ENCODE data around the gene XPO6.

XPO6 gene

DNA sequence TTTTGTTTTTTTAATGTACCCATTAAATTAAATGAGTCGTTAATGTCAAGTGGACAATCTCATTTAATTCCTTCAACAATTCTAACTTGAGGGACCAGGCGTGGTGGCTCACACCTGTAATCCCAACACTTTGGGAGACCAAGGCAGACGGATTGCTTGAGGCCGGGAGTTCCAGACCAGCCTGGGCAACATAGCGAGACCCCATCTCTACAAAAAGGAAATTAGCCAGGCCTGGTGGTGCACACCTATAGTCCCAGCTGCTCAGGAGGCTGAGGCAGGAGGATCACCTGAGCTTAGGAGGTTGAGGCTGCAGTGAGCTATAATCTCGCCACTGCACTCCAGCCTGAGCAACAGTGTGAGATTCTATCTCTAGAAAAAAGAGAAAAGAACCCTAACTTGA lies 127.6 kb downstream of the XPO6 start:
- Histone ChIP-seq H3K4me3 (ENCODE audit: low read length) (no peak overlapping the region), H4K5ac (ENCODE audit: low read length) (no peak overlapping the region), H3K4me2 (ENCODE audit: low read length) (no peak overlapping the region), H3K79me1 (ENCODE audit: low read length) (no peaks in the 10 kb centered on the region), H2BK120ac (ENCODE audit: low read depth, low read length) (no peak overlapping the region), H3K4ac (ENCODE audit: low read depth, low read length) (no peak overlapping the region), H3K18ac (ENCODE audit: low read length) (no peak overlapping the region), H3K56ac (ENCODE audit: low read length) (no peak overlapping the region), H3K27me3 (ENCODE audit: insufficient read depth, low read length, poor library complexity) (no peaks in the 10 kb centered on the region), H2AK5ac (ENCODE audit: low read length) (no peak overlapping the region), H3K36me3 (ENCODE audit: control insufficient read depth, insufficient read depth, low read length) (no peaks in the 10 kb centered on the region), H3K27ac (ENCODE audit: low read depth, low read length) (no peak overlapping the region), H2BK5ac (ENCODE audit: low read length) (no peak overlapping the region), H3K23ac (ENCODE audit: low read length) (no peak overlapping the region), H2BK15ac (replicated peaks; ENCODE audit: low read depth) (no peak overlapping the region), H4K8ac (ENCODE audit: low read depth, low read length) (no peak overlapping the region), H3K79me2 (ENCODE audit: control insufficient read depth, insufficient read depth, low read length) (no peaks in the 10 kb centered on the region), H3K4me1 (ENCODE audit: control insufficient read depth, low read depth, low read length) (no peaks in the 10 kb centered on the region), H3K9ac (ENCODE audit: low read length) (no peak overlapping the region)
- no peak for DNase-seq
- WGBS (ENCODE audit: extremely low coverage, insufficient coverage, low lambda C conversion rate) = no CpG with 5 or more reads among the region's 6 CpGs

DNA sequence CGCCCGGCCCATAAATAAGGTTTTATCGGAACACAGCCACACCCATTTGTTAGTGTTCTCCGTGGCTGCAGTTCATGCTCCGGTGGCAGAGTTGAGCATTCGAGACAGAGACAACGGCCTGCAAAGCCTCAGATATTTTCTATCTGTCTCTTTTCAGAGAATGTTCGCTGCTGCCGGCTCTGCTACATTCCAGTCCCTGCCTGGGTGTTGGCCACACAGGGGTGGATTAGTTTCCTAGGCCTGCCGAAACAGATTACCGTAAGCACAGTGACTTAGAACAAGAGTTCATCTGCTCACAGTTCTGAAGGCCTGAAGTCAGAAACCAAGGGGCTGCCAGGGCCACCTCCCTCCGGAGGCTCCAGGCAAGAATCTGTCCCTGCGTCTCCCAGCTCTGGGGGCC lies 129.1 kb downstream of the XPO6 start:
- H3K27me3 ChIP-seq (ENCODE audit: insufficient read depth, low read length, poor library complexity) = no peaks in the 10 kb centered on the region
- no peak overlapping the region for H3K9ac ChIP-seq (ENCODE audit: low read length)
- no peak overlapping the region for H2BK15ac ChIP-seq (replicated peaks; ENCODE audit: low read depth)
- no peak overlapping the region for H4K8ac ChIP-seq (ENCODE audit: low read depth, low read length)
- no peak overlapping the region for H4K5ac ChIP-seq (ENCODE audit: low read length)
- H3K23ac ChIP-seq (ENCODE audit: low read length) = no peak overlapping the region
- no peak overlapping the region for H2AK5ac ChIP-seq (ENCODE audit: low read length)
- H3K79me1 ChIP-seq (ENCODE audit: low read length) = no peaks in the 10 kb centered on the region
- no peak overlapping the region for H3K18ac ChIP-seq (ENCODE audit: low read length)
- H3K4me2 ChIP-seq (ENCODE audit: low read length) = no peak overlapping the region
- WGBS (ENCODE audit: extremely low coverage, insufficient coverage, low lambda C conversion rate) = no CpG with 5 or more reads among the region's 13 CpGs
- H3K79me2 ChIP-seq (ENCODE audit: control insufficient read depth, insufficient read depth, low read length) = no peaks in the 10 kb centered on the region
- no peak overlapping the region for H3K27ac ChIP-seq (ENCODE audit: low read depth, low read length)
- H2BK120ac ChIP-seq (ENCODE audit: low read depth, low read length) = no peak overlapping the region
- H3K4me1 ChIP-seq (ENCODE audit: control insufficient read depth, low read depth, low read length) = no peaks in the 10 kb centered on the region
- no peaks in the 10 kb centered on the region for H3K36me3 ChIP-seq (ENCODE audit: control insufficient read depth, insufficient read depth, low read length)
- no peak overlapping the region for H3K4me3 ChIP-seq (ENCODE audit: low read length)
- no peak overlapping the region for H2BK5ac ChIP-seq (ENCODE audit: low read length)
- no peak for DNase-seq
- H3K4ac ChIP-seq (ENCODE audit: low read depth, low read length) = no peak overlapping the region
- no peak overlapping the region for H3K56ac ChIP-seq (ENCODE audit: low read length)

DNA sequence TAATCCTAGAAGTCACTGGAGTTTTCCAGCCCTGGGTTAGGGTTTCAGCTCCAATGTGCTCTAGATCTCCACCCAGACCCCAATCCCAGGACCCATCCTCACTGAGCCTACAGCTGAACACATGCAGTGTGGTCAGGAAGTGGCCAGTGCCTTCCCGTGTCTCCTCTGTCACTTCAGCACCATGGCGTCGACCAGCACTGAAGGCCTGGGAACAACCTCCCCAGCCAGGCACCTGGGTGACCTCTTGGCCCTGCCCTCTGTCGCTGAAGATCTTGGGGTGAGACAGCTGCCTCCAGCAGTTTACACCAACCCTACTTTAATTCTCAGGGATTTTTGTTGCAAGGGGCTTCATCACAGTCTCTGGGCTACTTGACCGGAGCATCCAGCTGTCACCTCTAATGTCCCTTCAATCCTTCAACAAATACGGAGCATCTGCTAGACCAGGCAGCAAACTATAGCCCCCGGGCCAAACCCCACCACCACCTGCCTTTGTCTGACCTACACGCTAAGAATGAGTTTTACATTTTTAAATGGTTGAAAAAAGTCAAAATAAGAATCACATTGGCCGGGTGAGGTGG lies 130.3 kb downstream of the XPO6 start:
- DNase-seq = no peak
- Histone ChIP-seq H3K23ac (ENCODE audit: low read length) (no peak overlapping the region), H3K56ac (ENCODE audit: low read length) (no peak overlapping the region), H3K4me3 (ENCODE audit: low read length) (no peak overlapping the region), H2BK120ac (ENCODE audit: low read depth, low read length) (no peak overlapping the region), H3K27ac (ENCODE audit: low read depth, low read length) (no peak overlapping the region), H3K79me1 (ENCODE audit: low read length) (no peaks in the 10 kb centered on the region), H2BK5ac (ENCODE audit: low read length) (no peak overlapping the region), H2BK15ac (replicated peaks; ENCODE audit: low read depth) (no peak overlapping the region), H2AK5ac (ENCODE audit: low read length) (no peak overlapping the region), H3K27me3 (ENCODE audit: insufficient read depth, low read length, poor library complexity) (no peaks in the 10 kb centered on the region), H3K9ac (ENCODE audit: low read length) (no peak overlapping the region), H3K4me2 (ENCODE audit: low read length) (no peak overlapping the region), H3K4ac (ENCODE audit: low read depth, low read length) (no peak overlapping the region), H3K4me1 (ENCODE audit: control insufficient read depth, low read depth, low read length) (no peaks in the 10 kb centered on the region), H3K79me2 (ENCODE audit: control insufficient read depth, insufficient read depth, low read length) (no peaks in the 10 kb centered on the region), H4K8ac (ENCODE audit: low read depth, low read length) (no peak overlapping the region), H3K18ac (ENCODE audit: low read length) (no peak overlapping the region), H3K36me3 (ENCODE audit: control insufficient read depth, insufficient read depth, low read length) (no peaks in the 10 kb centered on the region), H4K5ac (ENCODE audit: low read length) (no peak overlapping the region)
- no CpG with 5 or more reads among the region's 9 CpGs for WGBS (ENCODE audit: extremely low coverage, insufficient coverage, low lambda C conversion rate)

DNA sequence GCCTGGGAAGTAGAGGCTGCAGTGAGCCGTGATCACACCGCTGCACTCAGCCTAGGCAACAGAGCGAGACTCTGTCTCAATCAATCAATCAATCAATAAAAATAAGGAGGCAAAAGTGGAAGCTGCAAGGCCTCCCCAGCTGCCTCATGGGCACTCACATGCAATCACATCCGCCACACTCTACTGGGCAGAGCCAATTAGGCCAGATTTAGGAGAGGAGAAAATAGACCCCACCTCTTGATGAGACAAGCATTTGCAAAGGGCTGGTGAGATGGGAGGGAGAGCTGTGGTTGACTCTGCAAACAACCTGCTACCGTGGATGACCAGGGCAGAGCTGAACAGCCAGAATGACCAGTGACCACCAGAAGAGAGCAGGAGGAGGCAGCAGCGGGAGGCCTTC lies 133.5 kb downstream of the XPO6 start:
- no peak overlapping the region for H3K9ac ChIP-seq (ENCODE audit: low read length)
- H3K27ac ChIP-seq (ENCODE audit: low read depth, low read length) = no peak overlapping the region
- H3K23ac ChIP-seq (ENCODE audit: low read length) = no peak overlapping the region
- no peak overlapping the region for H4K5ac ChIP-seq (ENCODE audit: low read length)
- H2BK15ac ChIP-seq (replicated peaks; ENCODE audit: low read depth) = no peak overlapping the region
- WGBS (ENCODE audit: extremely low coverage, insufficient coverage, low lambda C conversion rate) = no CpG with 5 or more reads among the region's 6 CpGs
- no peaks in the 10 kb centered on the region for H3K79me2 ChIP-seq (ENCODE audit: control insufficient read depth, insufficient read depth, low read length)
- H3K56ac ChIP-seq (ENCODE audit: low read length) = no peak overlapping the region
- no peak for DNase-seq
- H3K36me3 ChIP-seq (ENCODE audit: control insufficient read depth, insufficient read depth, low read length) = no peaks in the 10 kb centered on the region
- H3K79me1 ChIP-seq (ENCODE audit: low read length) = no peaks in the 10 kb centered on the region
- no peaks in the 10 kb centered on the region for H3K27me3 ChIP-seq (ENCODE audit: insufficient read depth, low read length, poor library complexity)
- H3K4me1 ChIP-seq (ENCODE audit: control insufficient read depth, low read depth, low read length) = no peaks in the 10 kb centered on the region
- no peak overlapping the region for H2AK5ac ChIP-seq (ENCODE audit: low read length)
- no peak overlapping the region for H4K8ac ChIP-seq (ENCODE audit: low read depth, low read length)
- H2BK5ac ChIP-seq (ENCODE audit: low read length) = no peak overlapping the region
- H3K18ac ChIP-seq (ENCODE audit: low read length) = no peak overlapping the region
- no peak overlapping the region for H3K4me3 ChIP-seq (ENCODE audit: low read length)
- no peak overlapping the region for H3K4ac ChIP-seq (ENCODE audit: low read depth, low read length)
- no peak overlapping the region for H2BK120ac ChIP-seq (ENCODE audit: low read depth, low read length)
- H3K4me2 ChIP-seq (ENCODE audit: low read length) = no peak overlapping the region

DNA sequence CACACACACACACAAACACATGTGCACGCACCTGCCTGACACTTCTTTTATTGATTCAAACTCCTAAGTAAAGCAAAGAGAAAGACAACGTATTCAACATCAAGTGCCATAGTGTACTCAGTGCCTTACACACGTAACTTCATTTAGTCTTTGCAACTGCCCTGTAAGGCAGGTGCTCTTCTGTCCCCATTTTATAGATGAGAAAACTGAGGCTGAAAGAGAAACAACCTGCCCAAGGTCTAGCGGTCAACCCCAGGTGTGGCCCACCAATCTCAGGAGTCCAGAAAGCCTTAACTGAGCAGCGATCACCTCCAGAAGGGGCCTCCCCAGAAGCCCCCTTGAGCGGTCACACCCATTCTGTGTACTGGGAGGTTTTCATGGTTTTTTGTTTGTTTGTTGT lies 137.9 kb downstream of the XPO6 start:
- no peak overlapping the region for H3K4me3 ChIP-seq (ENCODE audit: low read length)
- H4K5ac ChIP-seq (ENCODE audit: low read length) = no peak overlapping the region
- H3K27ac ChIP-seq (ENCODE audit: low read depth, low read length) = no peak overlapping the region
- no peak for DNase-seq
- H4K8ac ChIP-seq (ENCODE audit: low read depth, low read length) = no peak overlapping the region
- no peak overlapping the region for H3K56ac ChIP-seq (ENCODE audit: low read length)
- no peaks in the 10 kb centered on the region for H3K79me1 ChIP-seq (ENCODE audit: low read length)
- no peak overlapping the region for H2BK15ac ChIP-seq (replicated peaks; ENCODE audit: low read depth)
- H3K18ac ChIP-seq (ENCODE audit: low read length) = no peak overlapping the region
- H3K9ac ChIP-seq (ENCODE audit: low read length) = no peak overlapping the region
- H3K79me2 ChIP-seq (ENCODE audit: control insufficient read depth, insufficient read depth, low read length) = no peaks in the 10 kb centered on the region
- no peaks in the 10 kb centered on the region for H3K36me3 ChIP-seq (ENCODE audit: control insufficient read depth, insufficient read depth, low read length)
- no peaks in the 10 kb centered on the region for H3K4me1 ChIP-seq (ENCODE audit: control insufficient read depth, low read depth, low read length)
- no peak overlapping the region for H2AK5ac ChIP-seq (ENCODE audit: low read length)
- no peak overlapping the region for H3K4ac ChIP-seq (ENCODE audit: low read depth, low read length)
- H3K27me3 ChIP-seq (ENCODE audit: insufficient read depth, low read length, poor library complexity) = no peaks in the 10 kb centered on the region
- no peak overlapping the region for H3K4me2 ChIP-seq (ENCODE audit: low read length)
- no peak overlapping the region for H2BK5ac ChIP-seq (ENCODE audit: low read length)
- no peak overlapping the region for H2BK120ac ChIP-seq (ENCODE audit: low read depth, low read length)
- no CpG with 5 or more reads among the region's 6 CpGs for WGBS (ENCODE audit: extremely low coverage, insufficient coverage, low lambda C conversion rate)
- H3K23ac ChIP-seq (ENCODE audit: low read length) = no peak overlapping the region

DNA sequence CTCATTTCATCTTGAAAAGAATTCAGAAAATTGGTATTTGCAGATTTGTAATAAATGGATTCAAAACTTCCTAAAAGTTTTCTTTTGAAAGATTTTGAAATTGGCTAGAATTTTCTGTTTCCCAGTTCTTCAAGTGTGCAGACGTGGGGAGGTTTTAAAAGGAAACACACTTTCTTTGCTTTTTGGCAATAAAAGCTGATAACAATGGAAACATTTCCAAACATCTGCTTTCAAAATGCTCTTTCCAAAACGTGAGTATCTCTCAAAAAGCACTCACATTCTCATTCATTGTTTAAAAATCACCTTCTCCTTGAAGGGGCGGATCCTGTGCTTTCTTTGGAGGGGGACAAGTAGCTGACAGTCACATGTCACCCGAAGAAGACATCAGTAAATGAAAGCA lies 139.7 kb downstream of the XPO6 start:
- Histone ChIP-seq H3K4me3 (ENCODE audit: low read length) (no peak overlapping the region), H4K8ac (ENCODE audit: low read depth, low read length) (no peak overlapping the region), H2AK5ac (ENCODE audit: low read length) (no peak overlapping the region), H2BK120ac (ENCODE audit: low read depth, low read length) (no peak overlapping the region), H3K56ac (ENCODE audit: low read length) (no peak overlapping the region), H3K4me1 (ENCODE audit: control insufficient read depth, low read depth, low read length) (no peaks in the 10 kb centered on the region), H3K4ac (ENCODE audit: low read depth, low read length) (no peak overlapping the region), H3K18ac (ENCODE audit: low read length) (no peak overlapping the region), H3K4me2 (ENCODE audit: low read length) (no peak overlapping the region), H3K79me2 (ENCODE audit: control insufficient read depth, insufficient read depth, low read length) (no peaks in the 10 kb centered on the region), H3K27ac (ENCODE audit: low read depth, low read length) (no peak overlapping the region), H3K27me3 (ENCODE audit: insufficient read depth, low read length, poor library complexity) (no peaks in the 10 kb centered on the region), H3K23ac (ENCODE audit: low read length) (no peak overlapping the region), H3K79me1 (ENCODE audit: low read length) (no peaks in the 10 kb centered on the region), H2BK5ac (ENCODE audit: low read length) (no peak overlapping the region), H2BK15ac (replicated peaks; ENCODE audit: low read depth) (no peak overlapping the region), H3K36me3 (ENCODE audit: control insufficient read depth, insufficient read depth, low read length) (no peaks in the 10 kb centered on the region), H3K9ac (ENCODE audit: low read length) (no peak overlapping the region), H4K5ac (ENCODE audit: low read length) (no peak overlapping the region)
- DNase-seq = no peak
- WGBS (ENCODE audit: extremely low coverage, insufficient coverage, low lambda C conversion rate) = no CpG with 5 or more reads among the region's 4 CpGs
